Measurements from ENCODE around the gene TGFBR2. TPM values are rescaled to one million over a fixed set of nuclear protein-coding genes. Genes with fewer than 3 reads are reported as not detected.

The TGFBR2 gene
- total RNA-seq, 1 donor from 2014 or later, result 26.1 TPM

GRCh38 chr3:30625541-30626438, 19.4 kb downstream of the TGFBR2 start:
- no peak overlapping the region for H3K4me3 Mint-ChIP-seq
- DNase-seq (ENCODE audit: extremely low spot score, unreplicated experiment), result no peak
- no peaks in the 10 kb centered on the region for H3K9me3 Mint-ChIP-seq
- peaks cover 44% of the 10 kb centered on the region for H3K4me1 Mint-ChIP-seq (ENCODE audit: unreplicated experiment)
- H3K27me3 Mint-ChIP-seq, result no peaks in the 10 kb centered on the region
- peaks cover 25% of the 10 kb centered on the region for H3K36me3 Mint-ChIP-seq
- TF ChIP-seq CTCF (conservative IDR thresholded peaks at IDR 0.05), result no peak
- H3K27ac Mint-ChIP-seq, result peak overlapping the region; percentile 30

- no peaks in the 10 kb centered on the region for H3K27me3 Mint-ChIP-seq
- DNase-seq (ENCODE audit: extremely low spot score, unreplicated experiment), result no peak
- no peaks in the 10 kb centered on the region for H3K9me3 Mint-ChIP-seq
- no peak overlapping the region for H3K4me3 Mint-ChIP-seq
- H3K36me3 Mint-ChIP-seq, result peaks cover 24% of the 10 kb centered on the region
- peaks cover 40% of the 10 kb centered on the region for H3K4me1 Mint-ChIP-seq (ENCODE audit: unreplicated experiment)
- peak overlapping the region; percentile 30 for H3K27ac Mint-ChIP-seq
- no peak for TF ChIP-seq CTCF (conservative IDR thresholded peaks at IDR 0.05)
Observed at GRCh38 chr3:30626443-30627180, 20.2 kb downstream of the TGFBR2 start.

- no peak for DNase-seq (ENCODE audit: extremely low spot score, unreplicated experiment)
- H3K9me3 Mint-ChIP-seq, result no peaks in the 10 kb centered on the region
- no peak overlapping the region for H3K27ac Mint-ChIP-seq
- H3K27me3 Mint-ChIP-seq, result no peaks in the 10 kb centered on the region
- no peak overlapping the region for H3K4me3 Mint-ChIP-seq
- H3K36me3 Mint-ChIP-seq, result peaks cover 27% of the 10 kb centered on the region
- no peak for TF ChIP-seq CTCF (conservative IDR thresholded peaks at IDR 0.05)
- H3K4me1 Mint-ChIP-seq (ENCODE audit: unreplicated experiment), result peaks cover 42% of the 10 kb centered on the region
Observed at GRCh38 chr3:30628205-30628900, 22.0 kb downstream of the TGFBR2 start.

GRCh38 chr3:30628901-30629590, 22.6 kb downstream of the TGFBR2 start:
- H3K4me1 Mint-ChIP-seq (ENCODE audit: unreplicated experiment), result peaks cover 43% of the 10 kb centered on the region
- TF ChIP-seq CTCF (conservative IDR thresholded peaks at IDR 0.05), result no peak
- DNase-seq (ENCODE audit: extremely low spot score, unreplicated experiment), result no peak
- no peaks in the 10 kb centered on the region for H3K27me3 Mint-ChIP-seq
- no peak overlapping the region for H3K4me3 Mint-ChIP-seq
- no peaks in the 10 kb centered on the region for H3K9me3 Mint-ChIP-seq
- H3K27ac Mint-ChIP-seq, result no peak overlapping the region
- peaks cover 24% of the 10 kb centered on the region for H3K36me3 Mint-ChIP-seq

GRCh38 chr3:30629746-30630145, 23.3 kb downstream of the TGFBR2 start:
- Mint-ChIP-seq H3K27ac (no peak overlapping the region), H3K4me3 (no peak overlapping the region), H3K9me3 (no peaks in the 10 kb centered on the region), H3K27me3 (no peaks in the 10 kb centered on the region), H3K4me1 (ENCODE audit: unreplicated experiment) (peaks cover 43% of the 10 kb centered on the region), H3K36me3 (peaks cover 24% of the 10 kb centered on the region)
- DNase-seq (ENCODE audit: extremely low spot score, unreplicated experiment), result no peak
- no peak for TF ChIP-seq CTCF (conservative IDR thresholded peaks at IDR 0.05)
